Middle frontal gyrus (tissue), 1 donor: ENCODE data around the gene MATN1.
"Not testable (repeated sequence)": the region's sequence is repeated elsewhere in the genome, so short reads cannot be mapped to it uniquely, and the experiment has no call there.

ENCODE experiments used
- DNase-seq: peaks from one replicate; pipeline ENCODE4 v3.0.0-alpha.2; 2015; ENCODE audit warnings: low spot score; ENCODE audit errors: extremely low spot score

The MATN1 gene

GRCh38 chr1:30699762-30700161 lies 23.6 kb downstream of the MATN1 start:
- no peak for DNase-seq

DNA sequence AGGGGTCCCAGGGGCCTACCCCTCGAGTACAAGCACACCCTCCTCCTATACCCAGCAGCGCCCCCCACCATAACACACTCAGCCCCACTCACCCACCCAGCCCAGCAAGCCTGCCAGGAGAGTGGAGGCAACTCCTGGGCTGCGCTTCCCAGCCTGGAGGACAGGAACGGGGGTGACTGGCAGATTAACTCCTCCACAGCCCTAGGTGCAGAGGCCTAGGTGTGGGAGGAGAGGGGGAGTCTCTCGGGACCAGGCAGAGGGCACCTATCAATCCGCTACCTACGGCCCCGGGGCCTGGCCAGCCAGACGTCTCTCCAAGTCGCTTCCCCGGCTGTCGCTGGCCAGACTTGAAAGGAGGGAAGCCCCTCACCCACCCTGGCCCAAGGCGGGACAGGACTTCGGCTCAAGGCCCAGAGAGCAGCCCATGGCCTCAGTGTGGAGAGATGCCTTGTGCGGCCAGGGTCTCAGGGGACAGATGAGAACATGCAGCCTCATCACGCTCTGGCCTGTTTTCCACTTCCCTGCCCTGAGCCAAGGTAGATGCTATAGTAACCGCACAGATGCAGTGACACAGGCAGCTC lies 24.9 kb downstream of the MATN1 start:
- no peak for DNase-seq

- no peak for DNase-seq
These were observed 25.6 kb downstream of the MATN1 start for GRCh38 chr1:30697571-30698376.

- no peak for DNase-seq
These were observed 26.6 kb downstream of the MATN1 start for GRCh38 chr1:30696831-30697230.

DNA sequence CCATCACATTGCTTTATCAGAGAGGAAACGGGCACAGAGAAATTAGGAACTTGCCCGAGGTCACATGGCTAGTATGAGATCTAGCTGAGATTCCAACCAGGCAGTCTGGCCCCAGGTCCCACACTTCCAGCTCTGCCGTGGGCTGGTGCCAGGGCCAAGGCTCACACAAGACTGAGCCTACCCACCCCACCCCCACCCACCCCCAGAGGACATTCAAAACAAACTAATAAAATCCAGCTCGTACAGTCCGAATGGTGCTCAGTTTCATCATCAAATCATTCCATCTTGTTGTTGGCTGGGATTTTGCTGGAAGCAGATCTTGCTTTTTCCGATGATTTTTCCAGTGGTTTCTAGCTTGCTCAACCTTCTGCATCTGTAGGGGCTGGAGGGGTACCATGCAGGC lies 27.9 kb downstream of the MATN1 start:
- no peak for DNase-seq

- DNase-seq: no peak
These were observed 28.9 kb downstream of the MATN1 start for GRCh38 chr1:30694280-30695175.

DNA sequence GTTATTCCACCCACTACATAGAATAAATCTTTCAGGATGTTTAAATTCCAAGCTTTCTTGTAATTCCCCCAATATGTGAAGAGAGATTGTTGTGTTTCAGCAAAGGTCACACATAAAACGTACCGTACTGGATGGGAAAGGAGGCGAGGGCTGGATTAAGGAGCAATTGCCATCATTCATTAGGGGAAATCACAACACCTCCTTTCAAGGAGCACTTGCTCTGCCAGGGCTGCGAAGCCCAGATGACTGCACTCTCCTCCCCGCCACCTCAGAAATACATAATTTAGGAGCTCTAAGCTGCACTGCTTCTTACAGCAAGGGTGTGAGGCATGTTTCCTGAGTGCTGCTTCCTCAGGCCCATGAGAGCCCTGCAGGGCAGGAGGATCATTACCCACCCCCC lies 29.6 kb downstream of the MATN1 start:
- DNase-seq: no peak

- no peak for DNase-seq
These were observed 30.0 kb downstream of the MATN1 start for GRCh38 chr1:30693366-30693765.

DNA sequence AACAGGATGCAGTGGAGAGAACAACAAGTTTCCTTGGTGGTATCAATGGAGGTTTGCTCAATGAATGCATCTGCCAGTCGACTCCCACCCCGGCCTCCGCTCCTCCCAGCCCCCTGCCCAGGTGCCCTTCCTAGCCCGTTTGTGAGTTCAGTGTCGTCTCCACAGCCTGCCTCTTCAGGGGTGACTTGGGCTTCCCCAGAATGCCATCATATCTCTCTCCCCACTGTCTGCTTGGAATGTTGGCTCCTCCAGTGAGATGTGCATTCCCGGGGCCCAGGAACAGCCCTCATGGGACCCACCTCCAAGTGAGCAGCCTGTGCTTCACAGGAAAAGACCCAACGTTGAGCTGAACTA lies 30.5 kb downstream of the MATN1 start:
- no peak for DNase-seq

DNA sequence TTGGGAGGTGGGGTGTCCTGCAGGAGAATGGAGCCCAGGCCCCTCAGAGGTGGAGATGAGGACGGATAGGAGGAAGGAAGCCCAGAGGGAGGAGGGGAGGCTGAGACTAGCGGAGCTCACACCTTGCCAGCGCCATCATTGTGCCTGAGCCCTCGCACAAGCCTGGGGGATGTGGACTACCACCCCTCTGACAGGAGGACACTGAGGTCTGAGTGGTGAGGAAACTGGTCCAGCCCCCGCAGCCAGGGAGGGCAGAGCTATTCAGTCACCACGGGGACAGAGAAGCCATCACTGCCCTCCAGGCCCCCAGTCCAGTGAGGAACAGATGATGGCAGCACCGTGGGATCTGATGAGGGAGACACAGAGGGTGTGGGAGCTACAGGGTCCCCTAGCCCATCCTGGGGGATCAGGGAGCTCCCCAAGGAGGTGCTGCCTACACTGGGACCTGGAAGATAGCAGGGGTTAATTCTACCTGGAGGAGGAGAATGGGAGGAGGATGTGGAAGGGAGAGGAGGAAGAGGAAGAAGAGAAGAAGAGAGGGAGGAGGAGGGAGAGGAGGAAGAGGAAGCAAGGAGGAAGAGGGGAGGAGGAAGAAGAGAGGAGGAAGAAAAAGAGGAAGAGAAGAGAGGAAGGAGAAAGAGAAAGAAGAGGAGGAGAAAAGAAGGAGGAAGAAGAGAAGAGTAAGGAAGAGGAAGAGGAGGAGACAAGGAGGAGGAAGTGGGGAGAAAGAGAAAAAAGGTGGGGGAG lies 31.0 kb downstream of the MATN1 start:
- no peak for DNase-seq

GRCh38 chr1:30691480-30691879 lies 31.9 kb downstream of the MATN1 start:
- no peak for DNase-seq

DNA sequence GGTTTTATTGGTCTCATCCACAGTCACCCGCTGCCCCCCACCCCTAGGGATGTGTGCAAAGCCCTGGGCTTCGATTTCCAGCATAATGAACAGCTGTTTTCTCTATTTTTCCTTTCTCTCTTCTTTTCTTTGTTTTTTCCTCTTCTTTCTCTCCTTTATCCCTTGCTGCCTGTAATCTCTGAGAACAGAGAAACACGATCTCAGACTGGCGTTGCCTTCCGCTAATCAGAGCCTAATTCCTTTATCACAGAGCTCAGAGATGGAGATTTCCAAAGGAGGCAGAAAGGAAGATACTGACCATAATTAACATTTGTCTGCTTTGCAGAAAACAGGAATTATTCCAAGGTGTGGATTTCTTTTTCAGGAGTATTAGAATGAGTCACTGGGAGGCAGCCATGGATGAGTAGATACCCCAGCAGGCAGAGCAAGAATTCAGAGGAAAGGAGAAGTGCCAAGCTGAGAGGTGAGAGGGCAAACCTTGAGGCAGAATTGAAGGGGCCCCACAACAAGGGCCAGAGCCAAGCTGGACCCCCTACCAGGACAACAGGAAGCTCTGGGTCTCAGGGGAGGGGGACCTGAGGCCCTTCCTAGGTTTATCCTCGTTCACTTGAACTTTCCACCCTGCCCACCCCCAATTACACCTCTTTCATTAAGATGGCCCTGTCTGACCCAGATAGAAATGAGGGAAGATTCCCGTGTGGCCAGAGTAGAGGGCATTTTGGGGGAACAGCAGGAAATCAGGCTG lies 33.3 kb downstream of the MATN1 start:
- no peak for DNase-seq

DNA sequence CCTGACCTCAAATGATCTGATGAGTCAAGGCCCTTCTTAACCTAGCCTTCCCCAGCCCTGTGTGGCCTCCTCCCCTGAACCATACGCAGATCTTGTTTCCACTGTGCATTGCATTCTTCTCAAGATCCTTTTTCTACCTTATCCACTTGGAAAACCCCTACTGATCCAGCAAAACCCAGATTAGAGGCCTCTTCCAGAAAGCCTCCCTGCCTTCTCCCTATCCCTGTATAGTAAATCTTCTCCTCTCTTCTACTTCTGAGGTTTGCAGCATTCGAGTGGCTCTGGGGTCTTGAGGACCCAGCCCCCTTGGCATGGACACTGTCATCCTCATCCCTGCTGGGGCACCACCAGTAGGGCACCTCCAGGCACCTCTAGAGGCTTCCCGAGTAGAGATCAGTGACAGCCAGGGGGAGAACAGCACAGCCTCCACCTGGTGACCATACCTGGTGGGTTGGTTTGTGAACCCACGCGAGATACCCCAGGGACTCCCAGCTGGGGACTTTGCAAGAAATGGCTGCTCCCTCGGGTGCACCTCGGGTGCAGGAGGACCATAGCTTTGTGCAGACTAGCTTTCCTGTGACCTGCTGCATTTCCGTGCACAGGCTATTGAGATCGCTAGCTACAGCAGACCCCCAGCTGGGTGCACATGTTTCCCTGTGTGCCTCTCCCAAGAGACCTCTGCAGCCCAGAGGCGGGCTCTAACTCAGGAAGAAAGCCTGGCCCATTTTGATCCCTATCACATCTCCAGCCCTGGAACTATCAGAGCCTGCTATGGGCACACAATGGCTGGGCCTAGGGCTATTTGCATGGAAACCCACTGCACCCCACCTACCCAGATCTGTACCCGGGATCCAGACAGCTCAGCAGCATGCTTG lies 34.2 kb downstream of the MATN1 start:
- no peak for DNase-seq

DNA sequence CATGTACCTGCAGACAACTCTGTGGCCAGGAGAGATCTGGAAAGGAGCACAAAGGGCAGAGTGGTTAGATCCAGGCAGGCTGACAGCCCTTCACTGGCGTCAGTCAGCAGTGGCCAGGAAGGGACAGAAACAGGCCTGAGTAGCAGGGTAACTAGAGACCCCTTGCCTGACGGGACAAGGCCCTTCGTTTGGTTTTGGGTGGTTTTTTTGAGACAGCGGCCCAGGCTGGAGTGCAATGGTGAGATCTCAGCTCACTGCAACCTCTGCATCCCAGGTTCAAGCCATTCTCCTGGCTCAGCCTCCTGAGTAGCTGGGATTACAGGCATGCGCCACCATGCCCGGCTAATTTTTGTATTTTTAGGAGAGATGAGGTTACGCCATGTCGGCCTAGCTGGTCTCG lies 34.9 kb downstream of the MATN1 start:
- not testable (repeated sequence) for DNase-seq

- DNase-seq: no peak
These were observed 35.5 kb downstream of the MATN1 start for GRCh38 chr1:30687886-30688285.

- no peak for DNase-seq
These were observed 37.0 kb downstream of the MATN1 start for GRCh38 chr1:30686236-30686935.

DNA sequence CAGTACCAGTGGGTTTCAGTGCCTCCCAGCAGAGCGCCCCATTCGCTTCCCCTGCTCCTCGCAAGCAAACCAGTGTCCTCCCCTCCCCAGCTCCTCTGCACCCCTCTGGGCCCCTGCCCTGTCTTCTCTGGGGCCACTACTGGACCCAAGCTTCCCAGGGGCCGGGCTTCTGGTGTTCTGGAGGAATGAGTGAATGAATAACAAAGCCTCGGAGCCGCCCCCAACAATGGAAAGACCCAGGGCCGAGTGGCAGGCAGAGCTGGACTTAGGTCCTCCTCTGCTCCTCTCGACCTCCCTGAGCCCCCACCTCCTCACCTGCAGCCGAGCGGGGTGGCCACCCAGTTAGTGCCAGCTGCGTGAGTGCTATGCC lies 37.6 kb downstream of the MATN1 start:
- DNase-seq: no peak

GRCh38 chr1:30684881-30685795 lies 38.2 kb downstream of the MATN1 start:
- DNase-seq: no peak
